ENCODE measurements around the gene PGPEP1.
A peak's percentile ranks its signal among the peaks of the same experiment; 100 is the strongest.
"Not testable (repeated sequence)": the region's sequence is repeated elsewhere in the genome, so short reads cannot be mapped to it uniquely, and the experiment has no call there.

Gene PGPEP1

DNA sequence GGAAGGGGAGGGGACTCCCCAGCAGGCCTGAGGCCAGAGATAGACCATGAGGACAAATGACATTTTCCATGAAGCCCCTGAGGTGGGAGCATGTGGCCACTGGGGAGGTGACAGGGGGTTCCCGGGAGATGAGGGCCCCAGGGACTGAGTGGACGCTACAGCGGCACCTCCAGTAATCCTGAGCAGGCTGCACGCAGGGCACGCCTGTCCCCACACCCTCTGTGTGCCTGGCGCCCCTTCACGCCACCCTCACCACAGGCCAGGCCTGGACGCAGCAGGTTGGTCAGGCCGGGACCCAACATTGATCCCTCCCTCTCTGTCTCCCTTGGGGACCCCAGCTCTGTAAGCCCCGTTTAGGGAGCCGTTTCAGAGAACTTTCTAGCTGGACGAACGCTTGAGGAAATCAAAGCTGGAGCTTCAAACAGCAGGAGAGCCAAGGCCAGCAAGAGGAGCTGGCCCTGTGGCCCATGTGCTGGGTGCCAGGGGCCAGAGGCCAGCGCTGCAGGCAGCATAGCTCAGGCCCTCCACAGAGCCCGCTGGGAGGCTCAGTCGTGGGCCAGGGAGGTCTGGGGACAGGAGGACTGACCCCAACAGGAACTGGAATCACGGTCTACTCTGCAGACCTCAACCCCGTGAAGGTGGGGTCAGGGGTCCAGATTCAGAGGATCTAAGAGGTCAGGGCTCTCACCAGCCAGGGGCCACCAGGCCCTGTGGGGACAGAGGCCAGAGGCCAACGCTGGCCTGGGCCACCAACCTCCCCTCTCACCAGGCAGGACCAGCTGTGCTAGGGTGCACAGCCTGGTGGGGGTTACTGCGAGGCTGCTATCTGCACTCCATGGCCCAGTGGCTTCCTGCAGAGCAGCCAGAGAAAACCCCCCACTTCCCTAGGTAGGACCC, 32.1 kb upstream of the PGPEP1 start:
- DNase-seq (ENCODE audit: low spot score), result no peak

DNA sequence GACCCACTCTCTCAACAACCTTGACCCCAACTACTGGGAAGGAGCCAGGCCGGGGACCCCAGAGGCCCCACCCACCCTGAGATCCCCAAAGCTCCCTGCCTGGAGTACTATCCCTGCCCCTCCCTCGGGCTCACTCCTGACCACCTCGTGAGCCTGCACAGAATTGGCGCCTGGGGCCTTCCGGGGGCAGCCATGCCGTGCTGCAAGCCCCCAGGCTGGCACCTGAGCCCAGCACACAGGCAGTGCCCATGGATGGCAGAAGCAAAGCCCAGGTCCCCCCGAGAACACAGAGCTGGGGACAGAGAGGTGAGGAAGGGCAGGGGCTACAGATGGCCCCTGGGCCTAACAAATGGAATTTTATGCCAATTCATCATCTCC, 31.5 kb upstream of the PGPEP1 start:
- no peak for DNase-seq (ENCODE audit: low spot score)

DNA sequence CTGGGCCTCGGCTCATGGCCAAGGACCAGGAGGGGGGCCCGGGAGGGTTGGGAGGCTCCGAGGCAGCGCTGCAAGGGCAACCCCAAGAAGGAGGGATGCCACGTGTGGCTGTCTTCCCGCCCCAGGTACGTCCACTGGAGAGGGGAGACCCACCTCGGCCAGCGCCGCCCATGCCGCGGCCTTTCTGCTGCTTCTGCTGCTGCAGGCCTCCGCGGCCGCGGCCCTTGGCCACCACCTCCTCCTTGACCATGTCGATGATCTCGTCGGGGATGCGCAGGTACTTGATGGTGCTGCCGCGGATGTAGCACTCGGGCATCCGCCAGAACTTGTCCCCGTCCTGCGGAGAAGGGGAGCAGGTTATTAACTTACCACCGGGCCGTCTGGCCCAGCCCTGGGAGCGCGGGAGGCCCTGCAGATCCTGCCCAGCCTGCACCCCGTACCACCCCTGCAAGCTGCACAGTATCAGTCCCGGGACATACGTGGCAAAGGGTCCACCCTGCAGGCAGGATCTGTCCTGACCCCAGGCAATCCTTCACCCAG, 30.8 kb upstream of the PGPEP1 start:
- DNase-seq (ENCODE audit: low spot score), result no peak

DNA sequence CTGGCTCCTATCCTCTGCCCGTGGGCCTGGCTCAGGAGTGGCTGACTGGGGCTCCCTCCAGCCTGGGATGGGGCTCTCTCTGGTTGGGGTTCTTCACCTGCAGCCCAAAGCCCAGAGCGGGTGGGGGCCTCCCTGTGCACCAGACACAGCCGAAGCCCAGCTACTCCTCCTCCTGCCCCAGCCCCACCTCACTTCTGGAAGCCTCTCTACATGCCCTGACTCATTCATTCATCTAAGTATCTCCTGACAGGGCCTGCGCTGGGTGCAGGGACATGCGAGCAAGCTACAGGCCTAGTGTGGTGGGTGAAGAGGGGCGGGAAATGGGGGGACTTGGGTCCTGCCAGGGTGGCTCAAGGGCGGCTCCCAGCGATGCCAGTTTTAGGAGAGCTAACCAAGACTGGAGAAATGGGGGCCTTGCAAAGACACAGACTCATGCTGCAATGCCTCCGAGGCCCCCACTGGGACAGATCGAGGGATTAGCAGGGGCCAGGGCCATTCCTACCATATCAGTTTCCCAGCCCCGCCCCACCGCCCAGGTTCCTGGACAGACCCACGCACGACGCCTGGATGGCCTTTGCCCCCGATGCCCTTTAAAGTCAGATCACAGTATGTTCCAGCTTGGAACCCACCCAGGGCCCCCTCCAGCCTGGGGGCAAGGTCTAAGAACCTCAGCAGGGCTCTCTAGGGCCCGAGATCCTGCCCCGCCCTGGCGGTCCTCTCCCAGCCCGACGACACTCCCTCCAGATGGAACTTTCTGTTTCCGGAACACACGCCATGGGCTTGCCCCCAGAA, 30.1 kb upstream of the PGPEP1 start:
- no peak for DNase-seq (ENCODE audit: low spot score)

DNA sequence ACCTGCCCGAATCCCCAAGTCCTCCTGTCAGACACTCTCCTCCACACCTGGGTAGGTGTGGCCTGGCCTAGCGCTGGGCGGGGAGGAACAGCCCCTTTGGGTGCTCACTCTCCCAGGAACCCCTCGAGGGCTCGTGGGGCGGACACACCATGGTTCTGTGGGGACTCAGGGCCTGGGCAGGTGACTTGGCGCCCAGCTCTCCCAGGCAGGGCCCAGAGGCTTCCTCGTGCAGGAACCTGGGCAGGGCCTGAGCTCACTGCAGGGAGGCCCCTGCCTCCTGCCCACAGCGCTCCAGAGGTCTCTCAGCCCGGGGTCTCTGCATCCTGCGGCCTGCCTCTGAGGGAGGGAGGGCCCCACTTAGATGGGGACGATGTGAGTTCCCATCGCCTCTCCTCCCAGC, 29.4 kb upstream of the PGPEP1 start:
- DNase-seq (ENCODE audit: low spot score), result no peak

DNA sequence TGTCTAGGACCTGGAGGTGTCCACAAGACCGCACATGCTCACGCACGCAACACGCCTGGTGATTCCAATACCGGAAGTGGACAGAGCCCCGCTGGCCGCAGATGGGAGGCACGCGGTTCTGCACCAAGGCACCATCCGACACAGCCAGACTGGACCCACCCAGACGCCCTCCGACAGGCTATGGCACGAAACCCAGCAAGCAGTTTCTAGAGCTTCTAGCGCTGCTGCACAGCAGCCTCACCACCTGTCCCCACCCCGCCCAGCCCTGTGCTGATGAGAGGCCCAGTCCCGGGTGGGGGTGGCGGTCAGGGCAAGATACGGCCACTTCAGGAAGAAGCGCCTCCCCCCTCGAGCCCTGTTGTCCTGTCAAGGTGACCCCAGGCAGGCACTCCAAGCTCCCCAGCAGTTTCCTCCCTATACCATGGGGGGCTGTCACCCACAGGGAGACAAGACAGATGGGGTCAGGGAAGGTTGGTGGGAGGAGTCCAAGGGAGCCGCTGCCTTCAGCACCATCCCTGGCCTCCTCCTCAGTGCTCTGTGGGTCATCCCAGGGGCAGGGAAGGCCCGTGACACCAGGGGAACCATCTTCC, 28.8 kb upstream of the PGPEP1 start:
- DNase-seq (ENCODE audit: low spot score), result no peak

DNA sequence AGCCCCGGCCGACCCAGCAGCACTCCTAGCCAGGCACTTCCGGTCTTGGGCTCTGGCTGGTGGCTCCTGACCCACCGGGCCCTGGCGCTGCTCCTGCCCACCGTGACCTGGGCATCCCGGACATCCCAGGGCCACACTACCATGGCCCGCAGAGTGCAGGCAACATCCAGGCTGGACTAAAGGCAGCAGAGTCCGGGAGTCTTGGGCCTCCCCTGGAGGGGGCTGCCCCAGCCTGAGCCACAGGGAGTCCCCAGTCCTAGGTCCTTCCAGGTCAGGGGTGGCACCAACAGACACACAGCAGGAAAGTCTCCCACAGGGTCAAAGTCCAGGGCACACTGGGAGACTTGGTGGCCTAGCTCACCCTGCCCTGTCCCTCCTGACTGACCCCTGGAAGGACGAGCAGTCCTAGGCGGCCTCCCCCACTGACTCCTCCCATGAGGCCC, 28.3 kb upstream of the PGPEP1 start:
- DNase-seq (ENCODE audit: low spot score), result no peak

DNA sequence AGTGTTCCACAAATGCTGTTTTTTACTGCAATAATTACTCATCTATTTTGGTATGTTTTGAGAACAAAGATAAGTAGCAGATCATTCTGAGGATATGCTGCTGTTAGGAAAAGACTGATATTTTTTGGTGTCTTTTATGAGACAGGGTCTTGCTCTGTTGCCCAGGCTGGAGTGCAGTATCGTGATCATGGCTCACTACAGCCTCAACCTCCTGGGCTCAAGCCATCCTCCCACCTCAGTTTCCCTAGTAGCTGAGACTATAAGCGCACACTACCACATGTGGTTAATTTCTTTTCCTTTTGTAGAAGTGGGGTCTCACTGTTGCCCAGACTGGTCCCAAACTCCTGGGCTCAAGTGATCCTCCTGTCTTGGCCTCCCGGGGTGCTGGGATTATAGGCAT, 27.0 kb upstream of the PGPEP1 start:
- no peak for DNase-seq (ENCODE audit: low spot score)

DNA sequence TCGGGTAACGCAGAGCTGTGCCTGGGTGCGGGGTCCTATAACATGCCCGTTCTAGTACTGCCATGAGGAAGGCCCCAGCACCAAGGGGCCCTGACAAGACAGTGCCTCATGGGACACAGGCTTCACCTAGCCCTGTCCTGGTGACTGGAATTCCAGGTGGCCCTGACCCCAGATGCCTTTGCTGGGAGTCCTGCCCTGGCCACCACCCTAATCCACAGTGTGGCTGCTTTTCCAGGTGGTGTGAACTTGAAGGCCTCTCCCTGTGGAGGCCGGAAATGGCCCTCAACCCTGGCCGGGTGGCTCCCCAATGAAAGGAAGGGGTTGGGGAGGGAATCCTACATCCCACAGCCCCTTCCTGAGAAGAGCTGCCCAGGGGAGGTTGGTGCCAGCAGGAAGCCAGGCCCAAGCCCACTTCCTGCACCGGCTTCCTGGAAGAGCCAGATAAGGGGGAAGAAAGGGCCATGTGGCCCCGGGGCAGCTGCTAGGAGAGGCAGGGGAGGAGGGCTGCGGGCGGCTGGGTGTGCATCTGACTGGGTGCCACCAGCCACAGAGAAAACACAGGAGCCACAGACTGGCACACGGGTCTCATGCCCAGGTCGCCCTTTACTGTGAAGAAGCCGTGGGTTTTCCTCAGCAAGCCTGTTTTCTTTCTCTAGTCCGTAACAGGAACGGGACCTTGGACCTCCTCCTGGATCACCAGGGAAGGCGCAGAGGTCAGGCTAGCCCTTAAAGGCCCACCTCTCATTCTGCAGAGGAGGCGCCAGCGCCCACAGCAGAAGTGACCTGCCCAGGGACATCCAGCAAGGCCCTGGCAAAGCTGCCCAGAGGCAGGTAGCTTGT, 22.2 kb upstream of the PGPEP1 start:
- no peak for DNase-seq (ENCODE audit: low spot score)

DNA sequence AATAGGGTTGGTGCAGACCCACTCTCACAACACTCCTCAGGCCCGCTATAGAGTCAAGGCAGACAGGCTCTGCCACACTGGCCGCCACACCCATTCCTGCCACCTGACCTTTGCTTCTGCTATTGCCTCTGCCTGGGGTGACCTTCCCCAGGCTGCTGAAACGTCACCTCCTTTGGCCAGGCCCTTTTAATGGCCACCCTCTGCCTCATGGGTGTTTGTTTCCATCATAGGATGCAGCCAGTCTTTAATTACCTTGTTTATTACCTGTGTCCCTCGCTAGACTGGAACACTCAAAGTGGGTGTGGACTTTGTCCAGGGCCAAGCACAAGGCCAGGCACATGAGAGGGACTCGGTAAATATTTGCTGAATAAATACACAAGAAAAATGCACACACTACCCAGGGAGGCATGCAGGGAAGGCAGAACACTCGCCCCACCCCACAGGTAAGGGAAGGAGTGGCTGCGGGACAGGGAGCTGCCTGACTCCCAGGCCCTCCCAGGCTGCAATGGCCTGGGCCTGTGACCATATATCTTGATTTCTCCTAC, 20.7 kb upstream of the PGPEP1 start:
- DNase-seq (ENCODE audit: low spot score), result no peak

DNA sequence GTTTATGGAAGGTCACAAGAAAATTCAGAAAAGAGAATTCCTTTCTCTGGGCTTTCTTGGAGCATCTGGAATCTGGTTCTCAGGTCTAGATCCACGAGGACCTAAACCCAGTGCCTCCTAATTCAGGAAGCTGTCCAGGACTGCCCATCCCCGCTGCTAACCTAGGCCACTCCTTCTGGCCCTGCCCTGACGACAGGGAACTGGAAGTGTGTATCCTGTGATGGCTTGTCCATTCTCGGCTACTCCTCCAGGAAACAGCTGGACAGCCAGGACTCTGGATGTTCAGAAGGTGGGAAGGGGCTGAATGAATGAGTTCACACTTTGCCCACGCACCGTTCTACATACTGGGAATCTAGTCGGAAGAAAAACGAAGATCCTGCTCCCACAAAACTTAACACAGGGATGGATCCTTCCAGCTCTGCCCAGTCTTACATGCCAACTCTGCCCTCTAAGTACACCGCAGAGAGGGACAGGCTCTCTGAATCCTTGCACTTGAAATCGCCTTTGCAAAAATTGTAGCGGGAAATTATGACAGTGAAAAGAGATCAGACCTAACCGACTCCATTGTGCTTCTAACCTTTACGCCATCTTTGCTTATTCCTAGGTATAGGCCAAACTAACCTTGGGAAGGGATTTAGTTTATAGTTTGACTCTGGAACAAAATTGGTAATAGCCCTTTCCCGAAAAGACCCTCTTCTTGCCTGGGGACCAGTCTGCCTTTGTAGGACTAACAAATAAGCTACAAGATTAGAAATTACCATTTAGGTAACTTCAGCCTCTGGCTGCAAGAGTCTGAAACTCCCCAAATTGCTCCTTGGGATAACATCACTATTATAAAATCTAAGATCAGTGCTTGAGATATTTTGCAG, 19.3 kb upstream of the PGPEP1 start:
- no peak for DNase-seq (ENCODE audit: low spot score)

DNA sequence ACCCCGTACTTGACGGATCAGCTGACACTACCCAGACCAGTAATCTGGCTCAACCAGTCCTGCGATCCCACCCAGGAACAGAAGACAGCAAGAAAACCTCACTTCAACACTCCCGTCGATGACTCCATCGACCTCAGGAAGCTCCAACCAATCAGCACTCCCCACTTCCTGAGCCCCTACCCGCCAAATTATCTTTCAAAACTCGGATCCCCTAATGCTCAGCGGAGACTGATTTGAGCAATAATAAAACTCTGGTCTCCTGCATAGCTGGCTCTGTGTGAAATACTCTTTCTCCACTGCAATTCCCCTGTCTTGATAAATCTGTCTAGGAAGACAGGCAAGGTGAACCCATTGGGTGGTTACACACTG, 18.7 kb upstream of the PGPEP1 start:
- DNase-seq (ENCODE audit: low spot score), result no peak

DNA sequence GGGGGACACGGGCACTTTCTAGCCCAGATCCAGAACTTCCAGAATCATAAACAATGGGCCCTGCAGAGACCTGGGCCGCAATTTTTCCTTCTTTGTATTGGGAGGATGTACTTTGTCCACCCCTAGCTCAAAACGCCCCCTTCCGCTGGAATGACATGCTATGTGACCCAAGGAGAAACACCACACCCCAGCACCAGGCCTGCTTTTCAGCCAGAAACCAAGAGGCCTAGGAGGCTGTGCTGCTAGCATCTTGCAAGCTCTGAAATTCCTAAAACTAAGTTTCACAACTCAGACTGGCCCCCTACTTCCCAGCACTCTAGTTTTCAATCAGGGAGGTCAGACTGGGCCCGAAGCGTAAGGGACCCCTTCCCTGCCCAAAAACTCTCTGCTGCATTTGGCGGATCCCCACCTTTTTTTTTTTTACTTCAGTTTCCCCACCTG, 18.1 kb upstream of the PGPEP1 start:
- peak; percentile 80 for DNase-seq (ENCODE audit: low spot score)

DNA sequence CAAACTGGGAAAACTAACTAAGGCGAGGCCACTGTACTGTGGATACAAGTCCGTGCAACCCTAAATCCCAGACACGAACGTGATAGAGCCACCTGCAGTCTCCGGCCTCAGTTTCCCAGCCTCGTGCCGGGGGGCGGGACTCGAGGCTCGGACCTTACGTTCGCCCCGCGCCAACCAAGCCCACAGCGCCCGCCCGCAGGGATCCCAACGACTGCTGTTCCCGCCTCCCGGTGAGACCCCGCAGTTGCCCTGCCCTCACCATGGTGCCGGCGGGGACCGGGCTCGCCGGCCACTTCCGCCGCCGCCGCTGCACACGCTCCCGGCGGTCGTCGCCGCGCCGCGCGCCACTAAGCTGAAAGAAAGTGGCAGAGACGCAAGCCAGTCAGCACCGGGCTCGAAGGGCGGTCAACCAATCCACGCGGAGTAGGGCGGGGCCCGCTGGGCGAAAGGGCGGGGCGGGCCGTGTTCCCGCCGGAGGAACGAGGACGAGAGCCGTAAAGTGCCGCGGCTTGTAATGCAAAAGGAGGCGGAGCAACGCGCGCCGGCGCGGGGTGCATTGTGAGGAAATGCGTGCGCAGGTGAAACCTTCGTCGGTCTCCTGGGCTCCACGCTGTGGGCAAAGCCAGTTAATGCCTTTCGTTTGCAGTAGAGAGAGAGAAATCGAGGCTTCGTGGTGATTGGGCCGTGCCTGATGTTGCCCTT, 17.5 kb upstream of the PGPEP1 start, which contains the start of gene LSM4:
LSM4 (minus strand) TSS at position 318 of the 702 bp plus-strand sequence; CDS start at position 262, 56 bp downstream.
- peak; percentile 99 for DNase-seq (ENCODE audit: low spot score)

DNA sequence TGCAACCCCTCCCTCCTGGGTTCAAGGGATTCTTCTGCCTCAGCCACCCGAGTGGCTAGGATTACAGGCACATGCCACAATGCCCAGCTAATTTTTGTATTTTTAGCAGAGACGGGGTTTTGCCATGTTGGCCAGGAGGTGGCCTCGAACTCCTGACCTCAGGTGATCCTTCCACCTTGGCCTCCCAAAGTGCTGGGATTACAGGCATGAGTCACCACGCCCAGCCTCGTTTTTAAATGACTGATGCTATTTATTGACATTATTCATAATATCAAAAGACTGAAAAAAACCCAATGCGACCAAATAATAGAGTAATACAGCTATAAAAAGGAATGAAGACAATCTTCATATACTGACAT, 16.0 kb upstream of the PGPEP1 start:
- DNase-seq (ENCODE audit: low spot score), result not testable (repeated sequence)

DNA sequence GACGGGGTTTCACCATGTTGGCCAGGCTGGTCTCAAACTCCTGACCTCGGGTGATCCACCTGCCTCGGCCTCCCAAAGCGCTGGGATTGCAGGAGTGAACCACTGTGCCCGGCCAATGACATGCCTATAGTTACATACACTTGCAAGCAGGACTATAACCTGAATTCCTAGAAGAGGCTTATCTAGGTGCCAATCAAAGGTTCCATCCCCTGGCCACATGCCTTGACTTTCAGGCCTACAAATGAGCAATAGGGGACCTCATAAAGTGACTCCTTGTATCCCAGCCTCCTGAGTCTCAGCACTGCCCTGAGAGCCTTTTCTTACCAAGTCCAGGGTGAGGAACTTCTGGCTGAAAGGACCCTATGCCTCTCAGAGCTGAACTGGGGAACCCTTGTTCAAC, 13.6 kb upstream of the PGPEP1 start:
- DNase-seq (ENCODE audit: low spot score), result no peak

DNA sequence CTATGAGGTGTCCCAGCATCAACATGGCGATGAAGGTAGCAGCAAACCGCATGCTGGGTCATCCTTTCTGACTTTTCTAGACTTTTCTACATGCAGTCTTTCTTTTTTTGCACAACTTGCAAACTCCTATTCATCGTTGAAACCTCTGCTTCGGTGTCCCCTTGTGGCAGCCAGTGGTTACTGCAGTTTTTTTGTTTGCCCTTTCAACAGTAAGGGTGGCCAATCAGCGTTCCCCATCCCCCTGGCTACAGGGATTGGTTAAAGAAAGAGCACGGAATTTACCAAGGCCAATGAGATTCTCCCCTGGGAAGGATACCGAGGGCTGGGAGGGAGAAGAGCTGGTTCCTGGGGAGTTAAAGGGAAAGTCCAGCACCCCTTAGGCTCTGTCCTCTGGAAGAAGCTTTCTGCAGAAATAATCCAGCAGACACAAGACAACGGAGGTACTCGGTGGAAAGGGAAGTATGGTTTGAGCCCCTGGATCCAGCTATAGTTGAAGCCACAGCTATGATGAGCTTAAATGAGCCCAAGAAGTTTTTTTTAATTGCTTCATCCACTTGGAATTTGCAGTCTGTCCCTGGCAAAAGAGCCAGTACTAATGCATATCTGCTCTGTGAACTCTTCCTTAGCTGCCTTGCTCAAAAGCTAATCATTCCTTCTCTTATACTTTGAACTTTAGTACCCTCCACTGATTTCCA, 11.9 kb upstream of the PGPEP1 start:
- DNase-seq (ENCODE audit: low spot score), result peak; percentile 99

DNA sequence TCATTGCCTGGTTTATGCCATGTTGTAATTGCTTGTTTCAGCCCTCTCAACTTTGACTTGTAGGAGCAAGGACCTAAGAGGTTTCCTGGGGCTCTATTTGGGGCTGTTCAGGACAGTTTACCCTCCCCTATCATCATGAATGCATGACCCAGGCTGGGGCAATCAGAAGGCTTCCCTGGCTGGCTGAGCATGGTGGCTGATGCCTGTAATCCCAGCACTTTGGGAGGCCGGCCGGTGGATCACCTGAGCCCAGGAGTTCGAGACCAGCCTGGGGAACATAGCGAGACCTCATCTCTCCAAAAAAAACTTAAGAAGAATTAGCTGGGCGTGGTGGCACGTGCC, 11.4 kb upstream of the PGPEP1 start:
- DNase-seq (ENCODE audit: low spot score), result no peak

DNA sequence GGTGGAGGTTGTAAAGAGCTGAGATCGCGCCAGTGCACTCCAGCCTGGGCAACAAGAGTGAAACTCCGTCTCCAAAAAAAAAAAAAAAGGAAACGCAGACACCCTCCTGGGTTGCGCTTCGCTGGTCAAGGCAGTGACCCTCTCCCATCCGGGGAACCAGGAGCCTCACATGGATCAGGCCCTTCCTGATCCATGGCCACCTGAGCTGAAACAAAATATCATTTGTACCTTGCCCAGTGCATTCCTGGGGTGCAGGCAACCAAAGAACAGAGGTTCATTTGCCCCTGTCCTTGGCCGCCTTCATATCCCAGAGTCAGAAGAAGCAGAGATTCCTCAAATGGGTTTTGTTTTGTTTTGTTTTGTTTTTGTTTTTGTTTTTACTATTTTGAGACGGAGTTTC, 9.5 kb upstream of the PGPEP1 start:
- no peak for DNase-seq (ENCODE audit: low spot score)

Data from hepatic stellate cell (primary cell).